Loucy (cell line): ENCODE results near the gene APOD.

Experiments used
- CTCF ChIP-seq: fragments of 200-600 bp; sonication (generic); conservative IDR thresholded peaks from 2 replicates; pipeline ENCODE4 v1.5.1; 2014; ENCODE audit warnings: mild to moderate bottlenecking, antibody characterized with exemption, low read length
- EZH2phosphoT487 ChIP-seq: fragments of 200-600 bp; IDR thresholded peaks from 2 replicates; pipeline ENCODE4 v1.6.1; 2018; ENCODE audit warnings: antibody characterized with exemption, mild to moderate bottlenecking, moderate library complexity, borderline replicate concordance

DNA sequence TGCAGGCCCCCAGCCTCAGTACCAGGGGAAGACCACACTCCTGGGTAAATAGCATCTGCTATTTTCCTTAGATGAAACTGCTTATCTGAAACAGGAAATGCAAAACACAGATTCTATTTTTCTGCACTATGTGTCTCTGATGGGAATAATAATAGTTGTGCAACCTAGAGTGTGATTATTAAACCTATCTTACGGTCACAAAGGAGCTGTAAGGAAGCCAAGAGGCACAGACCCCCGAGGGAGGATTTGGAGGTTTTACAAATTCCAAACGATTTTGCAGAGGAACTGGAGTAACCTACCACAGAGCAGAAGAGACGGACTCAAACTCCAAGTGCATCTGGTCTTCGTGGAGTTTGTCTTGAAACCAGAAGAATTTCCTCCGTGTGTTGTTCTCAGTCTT lies 14.1 kb upstream of the APOD start:
- TF ChIP-seq EZH2phosphoT487 (no peak), CTCF (no peak)
